K562 (cell line): ENCODE data around the gene SLC20A1. TPM values are rescaled to one million over a fixed set of nuclear protein-coding genes. Genes with fewer than 3 reads are reported as not detected.
A peak's percentile ranks its signal among the peaks of the same experiment; 100 is the strongest.

ENCODE experiments used
- BRD9 ChIP-seq: fragments of 450-650 bp; IDR thresholded peaks from 2 replicates; pipeline ENCODE4 v1.6.1; 2018; ENCODE audit warnings: low read depth; ENCODE audit not compliant: partially characterized antibody
- CBX3 ChIP-seq, 2 experiments: IDR thresholded peaks; 1 replicate in 1 of 2; 2 replicates in 1 of 2; pipeline ENCODE4 v1.6.1; 2012; ENCODE audit warnings: inconsistent platforms in 2 of 2, low read length in 2 of 2, borderline replicate concordance in 1 of 2, control low read depth in 1 of 2
- E2F3 ChIP-seq: fragments of 250-450 bp; sonication (Bioruptor Pico); IDR thresholded peaks from 2 replicates; pipeline ENCODE4 v1.4.0; 2020; ENCODE audit warnings: mild to moderate bottlenecking
- FOSL1 ChIP-seq: fragments of 200-800 bp; sonication (Bioruptor generic); conservative IDR thresholded peaks from 2 replicates; pipeline ENCODE4 v1.6.1; 2016; ENCODE audit warnings: missing genetic modification characterization, missing compliant biosample characterization
- FOXK2 ChIP-seq, 2 experiments: fragments of 450-650 bp; IDR thresholded peaks in 1 of 2; conservative IDR thresholded peaks in 1 of 2; 2 replicates each; pipeline ENCODE4 v1.6.1; 2016; ENCODE audit warnings: low read depth in 2 of 2, mild to moderate bottlenecking in 1 of 2
- KAT7 ChIP-seq: sonication (generic); formaldehyde crosslinking; IDR thresholded peaks from 2 replicates; pipeline ENCODE4 v1.8.0; 2022; ENCODE audit warnings: missing genetic modification reagents, mild to moderate bottlenecking, borderline replicate concordance
- OTX1 ChIP-seq: fragments of 450-650 bp; formaldehyde crosslinking; IDR thresholded peaks from 2 replicates; pipeline ENCODE4 v1.4.0; 2022; ENCODE audit warnings: mild to moderate bottlenecking
- POLR2A ChIP-seq: fragments of 450-650 bp; conservative IDR thresholded peaks from 2 replicates; pipeline ENCODE4 v1.6.1; 2016
- PTRF ChIP-seq: fragments of 450-650 bp; IDR thresholded peaks from 2 replicates; pipeline ENCODE4 v1.6.1; 2016; ENCODE audit warnings: mild to moderate bottlenecking, missing genetic modification characterization, missing compliant biosample characterization
- SMAD4 ChIP-seq: fragments of 250-450 bp; sonication (Bioruptor Pico); conservative IDR thresholded peaks from 2 replicates; pipeline ENCODE4 v1.8.0; 2021; ENCODE audit warnings: inconsistent platforms, mild to moderate bottlenecking, moderate library complexity
- ZKSCAN8 ChIP-seq: fragments of 200-800 bp; sonication (Bioruptor generic); IDR thresholded peaks from 2 replicates; pipeline ENCODE4 v1.6.1; 2016; ENCODE audit warnings: missing genetic modification characterization, missing compliant biosample characterization
- ZNF311 ChIP-seq: fragments of 250-450 bp; sonication (Bioruptor Pico); IDR thresholded peaks from 2 replicates; pipeline ENCODE4 v1.4.0; 2020; ENCODE audit warnings: mild to moderate bottlenecking, moderate library complexity
- ZNF586 ChIP-seq: fragments of 450-650 bp; formaldehyde crosslinking; conservative IDR thresholded peaks from 2 replicates; pipeline ENCODE4 v1.4.0; 2020; ENCODE audit warnings: mild to moderate bottlenecking, moderate library complexity
- polyA plus RNA-seq, 8 experiments: library from polyadenylated mRNA; depleted of rRNA in 4 of 8; stranded (reverse) in 5 of 8; unstranded in 3 of 8; fragments of >200 nt; fragmentation: Nextera tagmentation in 2 of 8; fragmentation: Illumina TruSeq in 1 of 8; extraction: Ambion mirVana in 2 of 8; extraction: Trizol in 1 of 8; gene quantifications; 2 replicates each; pipeline versions ENCODE4 v1.2.1 to v1.2.3, GENCODE V29; 2011 to 2014; ENCODE audit warnings: inconsistent platforms in 1 of 8, missing spikeins in 1 of 8
- total RNA-seq, 7 experiments: library from RNA; depleted of rRNA in 6 of 7; stranded (reverse); fragments of >200 nt in 6 of 7; fragmentation: Illumina TruSeq in 2 of 7; extraction: Trizol in 2 of 7; gene quantifications; 2 replicates each; pipeline versions ENCODE4 v1.2.1 to v1.2.3, GENCODE V29; 2011 to 2021; ENCODE audit warnings: low replicate concordance in 1 of 7
- TF ChIP-seq, protein P1 (sequence below): fragments of 250-450 bp; sonication (Bioruptor Pico); IDR thresholded peaks from 2 replicates; pipeline ENCODE4 v1.4.0; 2020; ENCODE audit warnings: mild to moderate bottlenecking, moderate library complexity
- TF ChIP-seq, protein P2 (sequence below): fragments of 450-650 bp; conservative IDR thresholded peaks from 2 replicates; pipeline ENCODE4 v1.6.1; 2016; ENCODE audit warnings: missing genetic modification characterization, low read depth, mild to moderate bottlenecking, control low read depth, missing compliant biosample characterization
- TF ChIP-seq, protein P3 (sequence below), 2 experiments: fragments of 450-650 bp in 1 of 2; sonication (generic) in 1 of 2; formaldehyde crosslinking in 1 of 2; IDR thresholded peaks in 1 of 2; conservative IDR thresholded peaks in 1 of 2; 2 replicates each; pipeline versions ENCODE4 v1.6.1 to v1.8.1; 2016 to 2023; ENCODE audit warnings: mild to moderate bottlenecking in 2 of 2, moderate library complexity in 2 of 2, inconsistent platforms in 1 of 2, missing genetic modification reagents in 1 of 2
- TF ChIP-seq, protein P4 (sequence below): sonication (generic); formaldehyde crosslinking; IDR thresholded peaks from 2 replicates; pipeline ENCODE4 v1.8.0; 2022; ENCODE audit warnings: mild to moderate bottlenecking, missing genetic modification reagents
- TF ChIP-seq, protein P5 (sequence below): fragments of 150-350 bp; conservative IDR thresholded peaks from 2 replicates; pipeline ENCODE4 v1.6.1; 2014; ENCODE audit warnings: low read length

Gene SLC20A1
- total and polyA plus RNA-seq, 9 of the 15 experiments (the other 6 are each of a cell fraction or from before 2014, with no cell fraction given): 53.8 to 150 (median 74.7) TPM

DNA sequence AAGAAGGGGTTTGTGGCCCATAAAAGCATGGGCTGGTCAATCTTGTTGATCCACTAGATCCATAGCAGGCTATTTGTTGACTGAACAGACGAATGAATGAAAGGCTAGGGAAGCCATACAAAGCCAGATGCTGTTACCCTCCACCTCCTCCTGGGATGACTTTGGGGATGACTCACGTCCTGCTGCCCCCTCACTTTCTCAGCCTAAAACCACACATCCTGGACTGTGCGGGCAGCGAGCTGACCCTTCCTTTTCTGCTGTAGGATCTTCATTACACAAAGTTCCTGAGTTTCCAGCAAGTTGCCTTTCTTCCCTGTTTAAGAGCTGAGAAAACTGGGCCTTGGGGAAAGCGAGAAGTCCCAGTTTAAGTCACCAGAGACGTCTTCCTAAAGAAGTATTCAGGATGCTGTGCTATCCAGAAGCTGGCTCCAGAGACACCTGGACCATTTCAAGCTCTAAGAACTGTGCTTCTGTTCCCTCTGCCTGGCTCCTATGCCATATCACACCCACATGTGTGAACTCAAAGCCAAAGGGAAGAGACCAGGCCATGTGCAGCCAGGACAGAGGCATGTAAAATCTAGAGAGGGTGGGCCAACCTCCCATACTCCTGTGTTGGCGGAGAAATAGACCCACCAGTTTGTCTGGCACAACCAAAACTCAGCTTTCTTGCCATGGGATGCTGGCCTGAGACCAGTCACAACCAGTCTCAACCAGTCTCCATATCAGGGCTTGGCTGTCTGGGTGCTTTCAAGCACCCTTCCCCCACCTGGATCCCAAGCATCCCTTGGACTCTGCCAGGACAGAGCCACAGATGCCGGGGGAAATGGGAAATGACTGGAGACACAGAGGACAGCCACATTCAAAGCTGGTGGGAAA, 4.7 kb upstream of the SLC20A1 start (continued):
- TF ChIP-seq BRD9 (no peak), ZNF311 (peak; percentile 74), SMAD4 (CRISPR knock-in tag) (peak; percentile 48; the same call in 1 of the 2 replicates), ZNF586 (CRISPR knock-in tag) (no peak), CBX3 (IDR thresholded peaks at IDR 0.05; ENCODE audit: borderline replicate concordance in 1 of 2, low read length in 2 of 2) (no peak), ZKSCAN8 (CRISPR knock-in tag) (no peak), E2F3 (CRISPR knock-in tag) (0 out of 2 replicates have a peak, but pooled peaks have one; percentile 39), KAT7 (CRISPR knock-in tag) (0 out of 2 replicates have a peak, but pooled peaks have one; percentile 54), POLR2A (0 out of 2 replicates have a peak, but pooled peaks have one; percentile 40), PTRF (no peak), FOXK2 (conservative IDR thresholded peaks at IDR 0.05 in 1 of 2, IDR thresholded peaks at IDR 0.05 in 1 of 2; ENCODE audit: low read depth in 2 of 2) (no peak), FOSL1 (peak; percentile 93), OTX1 (no peak)
- TF ChIP-seq, protein P1, sequence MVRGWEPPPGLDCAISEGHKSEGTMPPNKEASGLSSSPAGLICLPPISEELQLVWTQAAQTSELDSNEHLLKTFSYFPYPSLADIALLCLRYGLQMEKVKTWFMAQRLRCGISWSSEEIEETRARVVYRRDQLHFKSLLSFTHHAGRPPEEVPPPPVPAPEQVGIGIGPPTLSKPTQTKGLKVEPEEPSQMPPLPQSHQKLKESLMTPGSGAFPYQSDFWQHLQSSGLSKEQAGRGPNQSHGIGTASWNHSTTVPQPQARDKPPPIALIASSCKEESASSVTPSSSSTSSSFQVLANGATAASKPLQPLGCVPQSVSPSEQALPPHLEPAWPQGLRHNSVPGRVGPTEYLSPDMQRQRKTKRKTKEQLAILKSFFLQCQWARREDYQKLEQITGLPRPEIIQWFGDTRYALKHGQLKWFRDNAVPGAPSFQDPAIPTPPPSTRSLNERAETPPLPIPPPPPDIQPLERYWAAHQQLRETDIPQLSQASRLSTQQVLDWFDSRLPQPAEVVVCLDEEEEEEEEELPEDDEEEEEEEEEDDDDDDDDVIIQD (CRISPR knock-in tag): no peak
- TF ChIP-seq, protein P2, sequence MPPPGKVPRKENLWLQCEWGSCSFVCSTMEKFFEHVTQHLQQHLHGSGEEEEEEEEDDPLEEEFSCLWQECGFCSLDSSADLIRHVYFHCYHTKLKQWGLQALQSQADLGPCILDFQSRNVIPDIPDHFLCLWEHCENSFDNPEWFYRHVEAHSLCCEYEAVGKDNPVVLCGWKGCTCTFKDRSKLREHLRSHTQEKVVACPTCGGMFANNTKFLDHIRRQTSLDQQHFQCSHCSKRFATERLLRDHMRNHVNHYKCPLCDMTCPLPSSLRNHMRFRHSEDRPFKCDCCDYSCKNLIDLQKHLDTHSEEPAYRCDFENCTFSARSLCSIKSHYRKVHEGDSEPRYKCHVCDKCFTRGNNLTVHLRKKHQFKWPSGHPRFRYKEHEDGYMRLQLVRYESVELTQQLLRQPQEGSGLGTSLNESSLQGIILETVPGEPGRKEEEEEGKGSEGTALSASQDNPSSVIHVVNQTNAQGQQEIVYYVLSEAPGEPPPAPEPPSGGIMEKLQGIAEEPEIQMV (tag): no peak
- TF ChIP-seq, protein P3, sequence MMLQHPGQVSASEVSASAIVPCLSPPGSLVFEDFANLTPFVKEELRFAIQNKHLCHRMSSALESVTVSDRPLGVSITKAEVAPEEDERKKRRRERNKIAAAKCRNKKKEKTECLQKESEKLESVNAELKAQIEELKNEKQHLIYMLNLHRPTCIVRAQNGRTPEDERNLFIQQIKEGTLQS (IDR thresholded peaks at IDR 0.05): peak; percentile 91
- TF ChIP-seq, protein P3 (CRISPR knock-in tag; conservative IDR thresholded peaks at IDR 0.05): no peak
- TF ChIP-seq, protein P4, sequence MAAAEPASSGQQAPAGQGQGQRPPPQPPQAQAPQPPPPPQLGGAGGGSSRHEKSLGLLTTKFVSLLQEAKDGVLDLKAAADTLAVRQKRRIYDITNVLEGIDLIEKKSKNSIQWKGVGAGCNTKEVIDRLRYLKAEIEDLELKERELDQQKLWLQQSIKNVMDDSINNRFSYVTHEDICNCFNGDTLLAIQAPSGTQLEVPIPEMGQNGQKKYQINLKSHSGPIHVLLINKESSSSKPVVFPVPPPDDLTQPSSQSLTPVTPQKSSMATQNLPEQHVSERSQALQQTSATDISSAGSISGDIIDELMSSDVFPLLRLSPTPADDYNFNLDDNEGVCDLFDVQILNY: no peak
- TF ChIP-seq, protein P5, sequence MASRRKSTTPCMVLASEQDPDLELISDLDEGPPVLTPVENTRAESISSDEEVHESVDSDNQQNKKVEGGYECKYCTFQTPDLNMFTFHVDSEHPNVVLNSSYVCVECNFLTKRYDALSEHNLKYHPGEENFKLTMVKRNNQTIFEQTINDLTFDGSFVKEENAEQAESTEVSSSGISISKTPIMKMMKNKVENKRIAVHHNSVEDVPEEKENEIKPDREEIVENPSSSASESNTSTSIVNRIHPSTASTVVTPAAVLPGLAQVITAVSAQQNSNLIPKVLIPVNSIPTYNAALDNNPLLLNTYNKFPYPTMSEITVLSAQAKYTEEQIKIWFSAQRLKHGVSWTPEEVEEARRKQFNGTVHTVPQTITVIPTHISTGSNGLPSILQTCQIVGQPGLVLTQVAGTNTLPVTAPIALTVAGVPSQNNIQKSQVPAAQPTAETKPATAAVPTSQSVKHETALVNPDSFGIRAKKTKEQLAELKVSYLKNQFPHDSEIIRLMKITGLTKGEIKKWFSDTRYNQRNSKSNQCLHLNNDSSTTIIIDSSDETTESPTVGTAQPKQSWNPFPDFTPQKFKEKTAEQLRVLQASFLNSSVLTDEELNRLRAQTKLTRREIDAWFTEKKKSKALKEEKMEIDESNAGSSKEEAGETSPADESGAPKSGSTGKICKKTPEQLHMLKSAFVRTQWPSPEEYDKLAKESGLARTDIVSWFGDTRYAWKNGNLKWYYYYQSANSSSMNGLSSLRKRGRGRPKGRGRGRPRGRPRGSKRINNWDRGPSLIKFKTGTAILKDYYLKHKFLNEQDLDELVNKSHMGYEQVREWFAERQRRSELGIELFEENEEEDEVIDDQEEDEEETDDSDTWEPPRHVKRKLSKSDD: no peak
